Mesothelial cell of epicardium (in vitro differentiated cells): ENCODE results near the gene SEMA4D. TPM values are rescaled to one million over a fixed set of nuclear protein-coding genes. Genes with fewer than 3 reads are reported as not detected.

Experiments used
- DNase-seq, 2 experiments: peaks; one replicate each; pipeline ENCODE4 v3.0.0; 2021; ENCODE audit warnings: low spot score in 2 of 2; ENCODE audit not compliant: unreplicated experiment in 2 of 2
- H3K27ac Mint-ChIP-seq: 2 replicates; pipeline ENCODE4 v1.8.0; 2021; ENCODE audit warnings: mixed read lengths
- H3K27me3 Mint-ChIP-seq: 2 replicates; pipeline ENCODE4 v1.8.0; 2021; ENCODE audit warnings: low read depth, mixed read lengths
- H3K36me3 Mint-ChIP-seq: 2 replicates; pipeline ENCODE4 v1.8.0; 2021; ENCODE audit warnings: mixed read lengths
- H3K4me1 Mint-ChIP-seq: 2 replicates; pipeline ENCODE4 v1.8.0; 2021; ENCODE audit warnings: mixed read lengths
- H3K4me3 Mint-ChIP-seq: 2 replicates; pipeline ENCODE4 v1.8.0; 2021; ENCODE audit warnings: mild to moderate bottlenecking, moderate library complexity, mixed read lengths
- H3K9me3 Mint-ChIP-seq: 2 replicates; pipeline ENCODE4 v1.8.0; 2021; ENCODE audit warnings: mixed read lengths
- CTCF ChIP-seq: fragments of 200-600 bp; sonication (generic); IDR thresholded peaks from one replicate; pipeline ENCODE4 v1.5.0; 2021; ENCODE audit warnings: antibody characterized with exemption; ENCODE audit not compliant: unreplicated experiment
- total RNA-seq: library from RNA; stranded (reverse); gene quantifications from 3 replicates; pipeline ENCODE4 v1.2.1, GENCODE V29; 2021

Gene SEMA4D
- total RNA-seq, 1 donor from 2014 or later: 44.7 TPM

- H3K27ac Mint-ChIP-seq: no peak overlapping the region
- no peaks in the 10 kb centered on the region for H3K27me3 Mint-ChIP-seq
- H3K4me3 Mint-ChIP-seq: no peak overlapping the region
- no peaks in the 10 kb centered on the region for H3K36me3 Mint-ChIP-seq
- TF ChIP-seq CTCF: no peak
- peaks cover 13% of the 10 kb centered on the region for H3K4me1 Mint-ChIP-seq
- no peak for DNase-seq
- H3K9me3 Mint-ChIP-seq: no peaks in the 10 kb centered on the region
Observed at GRCh38 chr9:89536145-89536574, 38.2 kb upstream of the SEMA4D start.

GRCh38 chr9:89535461-89535860 is 37.5 kb upstream of the SEMA4D start:
- TF ChIP-seq CTCF: no peak
- no peak overlapping the region for H3K4me3 Mint-ChIP-seq
- no peak for DNase-seq
- peaks cover 7% of the 10 kb centered on the region for H3K9me3 Mint-ChIP-seq
- H3K4me1 Mint-ChIP-seq: peaks cover 13% of the 10 kb centered on the region
- no peaks in the 10 kb centered on the region for H3K36me3 Mint-ChIP-seq
- H3K27ac Mint-ChIP-seq: no peak overlapping the region
- no peaks in the 10 kb centered on the region for H3K27me3 Mint-ChIP-seq

GRCh38 chr9:89534515-89535287 is 36.8 kb upstream of the SEMA4D start:
- no peak for DNase-seq
- Mint-ChIP-seq H3K27ac (no peak overlapping the region), H3K4me3 (no peak overlapping the region), H3K9me3 (peaks cover 9% of the 10 kb centered on the region), H3K4me1 (peaks cover 13% of the 10 kb centered on the region), H3K36me3 (no peaks in the 10 kb centered on the region), H3K27me3 (no peaks in the 10 kb centered on the region)
- no peak for TF ChIP-seq CTCF

GRCh38 chr9:89533411-89534095 is 35.6 kb upstream of the SEMA4D start:
- peaks cover 12% of the 10 kb centered on the region for H3K9me3 Mint-ChIP-seq
- no peaks in the 10 kb centered on the region for H3K36me3 Mint-ChIP-seq
- no peak overlapping the region for H3K4me3 Mint-ChIP-seq
- peaks cover 13% of the 10 kb centered on the region for H3K4me1 Mint-ChIP-seq
- TF ChIP-seq CTCF: no peak
- H3K27ac Mint-ChIP-seq: no peak overlapping the region
- peaks cover 1% of the 10 kb centered on the region for H3K27me3 Mint-ChIP-seq
- no peak for DNase-seq

- Mint-ChIP-seq H3K9me3 (peaks cover 19% of the 10 kb centered on the region), H3K4me3 (no peak overlapping the region), H3K27ac (no peak overlapping the region), H3K27me3 (peaks cover 1% of the 10 kb centered on the region), H3K36me3 (no peaks in the 10 kb centered on the region), H3K4me1 (peaks cover 13% of the 10 kb centered on the region)
- no peak for DNase-seq
- TF ChIP-seq CTCF: no peak
Observed at GRCh38 chr9:89532944-89533343, 35.0 kb upstream of the SEMA4D start.
